Sigmoid colon (tissue), 4 donors: Measurements from ENCODE around the gene RHO.

Source experiments
- CTCF ChIP-seq, 4 experiments: fragments of 450-650 bp in 3 of 4; fragments of 200-600 bp in 1 of 4; IDR thresholded peaks; one replicate each; pipeline ENCODE4 v1.5.1; 2016 to 2019; ENCODE audit warnings: antibody characterized with exemption in 4 of 4, mild to moderate bottlenecking in 3 of 4, moderate library complexity in 2 of 4
- EP300 ChIP-seq, 4 donors: sonication (generic); formaldehyde crosslinking; IDR thresholded peaks; one replicate each; pipeline ENCODE4 v1.6.1; 2017; ENCODE audit warnings: antibody characterized with exemption in 4 of 4

GRCh38 chr3:129518038-129518561 lies 10.3 kb upstream of the RHO start:
- TF ChIP-seq CTCF (IDR thresholded peaks at IDR 0.05) = no peak
- no peak for TF ChIP-seq EP300 (IDR thresholded peaks at IDR 0.05)
